ENCODE measurements around the gene GYPC.

Gene GYPC

DNA sequence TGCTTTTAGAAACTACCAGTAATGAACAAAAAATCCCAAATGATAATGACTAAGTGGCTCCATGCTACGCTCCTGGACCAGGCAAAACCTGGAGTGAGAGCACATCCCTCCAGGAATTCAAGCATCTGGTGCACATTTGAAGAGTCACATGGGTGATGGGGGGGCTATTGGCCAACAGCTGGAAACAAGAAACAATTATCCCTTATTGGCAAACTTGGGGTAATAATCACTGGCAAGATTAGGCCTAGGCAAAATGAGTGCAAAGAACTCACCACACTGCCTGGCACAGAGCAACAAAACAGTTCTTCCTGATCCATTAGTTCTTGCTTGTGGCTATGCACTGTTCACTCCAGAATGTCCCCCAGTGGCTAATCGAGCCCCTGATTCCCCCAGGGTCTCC is 66.1 kb downstream of the GYPC start:
- DNase-seq (ENCODE audit: insufficient read length, low spot score) (no peak), FAIRE-seq (no peak)

DNA sequence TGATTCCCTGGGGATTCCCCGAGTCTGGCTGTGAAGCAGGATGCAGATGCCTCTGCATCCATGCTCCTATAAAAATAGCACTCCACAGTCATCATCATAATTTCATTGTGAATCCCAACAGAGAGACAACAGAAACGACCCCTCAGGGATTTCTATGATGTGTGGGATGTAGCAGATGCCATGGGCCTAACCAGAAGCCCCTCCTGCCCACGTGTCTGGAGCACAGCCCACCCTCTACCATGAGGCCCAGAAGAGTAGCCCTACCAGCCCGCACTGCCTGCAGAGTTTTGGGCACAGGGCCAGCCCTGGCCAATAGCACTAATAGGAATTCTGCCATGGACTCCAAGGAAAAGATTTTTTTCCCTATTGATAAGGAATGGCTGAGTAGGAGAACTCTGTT is 66.6 kb downstream of the GYPC start:
- no peak for DNase-seq (ENCODE audit: insufficient read length, low spot score)
- no peak for FAIRE-seq

DNA sequence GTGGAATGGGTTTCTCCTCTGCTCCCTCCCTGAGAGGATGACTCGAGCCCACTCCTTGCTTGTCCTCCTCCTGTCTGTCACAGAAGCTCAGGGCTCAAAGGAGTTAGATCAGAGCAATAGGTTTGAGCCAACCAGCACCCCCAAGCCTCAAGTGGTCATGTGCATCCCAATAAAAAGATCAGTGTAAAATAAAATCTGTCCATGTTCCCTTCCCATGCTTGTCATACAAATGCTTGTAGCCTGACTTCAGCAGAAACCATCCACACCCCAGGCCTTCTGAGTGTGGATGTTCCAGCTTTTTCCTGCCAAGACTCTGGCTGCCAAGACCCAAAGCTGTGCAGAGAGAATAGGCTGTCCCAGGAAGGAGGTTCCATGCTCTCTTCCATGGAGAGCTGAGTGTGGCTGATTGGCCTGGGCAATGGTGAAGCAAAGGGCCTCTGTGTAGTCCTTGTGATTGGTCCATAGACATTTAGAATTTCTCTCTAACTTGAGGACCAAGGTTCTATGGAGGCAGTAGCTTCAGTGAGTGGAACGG is 67.4 kb downstream of the GYPC start:
- FAIRE-seq: no peak
- DNase-seq (ENCODE audit: insufficient read length, low spot score): no peak

DNA sequence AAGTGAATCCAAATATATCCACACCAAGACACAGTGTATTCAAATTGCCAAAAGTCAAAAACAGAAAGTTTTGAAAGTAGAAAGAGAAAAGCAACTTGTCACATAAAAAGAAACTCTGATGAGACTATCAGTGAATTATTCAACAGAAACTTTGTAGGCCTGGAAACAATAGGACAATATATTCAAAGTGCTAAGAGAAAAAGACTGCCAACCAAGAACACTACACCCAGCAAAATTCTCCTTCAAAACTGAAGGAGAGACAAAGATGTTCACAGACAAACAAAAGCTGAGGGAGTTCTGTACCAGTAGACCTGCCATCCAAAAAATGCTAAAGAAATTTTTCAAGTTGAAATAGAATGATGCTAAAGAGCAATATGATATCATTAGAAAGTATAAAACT is 69.6 kb downstream of the GYPC start:
- DNase-seq (ENCODE audit: insufficient read length, low spot score): no peak
- FAIRE-seq: no peak

DNA sequence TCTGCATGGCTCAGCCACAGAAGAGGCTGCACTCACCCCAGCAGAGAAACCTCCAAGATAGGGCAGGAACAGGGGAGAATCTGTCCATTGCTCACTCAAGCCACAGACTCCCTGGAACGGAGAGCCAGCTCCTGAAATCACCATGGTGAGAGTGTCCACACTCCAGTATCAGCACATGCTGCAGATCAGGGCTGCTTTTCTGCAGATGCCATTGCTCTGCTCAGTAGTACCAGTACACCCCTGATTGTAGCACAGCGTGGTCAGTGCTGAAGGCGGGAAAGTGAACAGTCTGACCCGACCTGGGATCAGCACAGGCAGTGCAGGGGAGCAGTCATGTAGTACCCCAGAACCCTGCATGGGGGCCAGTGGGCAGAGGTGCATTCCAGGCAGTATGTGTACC is 73.9 kb downstream of the GYPC start:
- FAIRE-seq (no peak), DNase-seq (ENCODE audit: insufficient read length, low spot score) (no peak)

DNA sequence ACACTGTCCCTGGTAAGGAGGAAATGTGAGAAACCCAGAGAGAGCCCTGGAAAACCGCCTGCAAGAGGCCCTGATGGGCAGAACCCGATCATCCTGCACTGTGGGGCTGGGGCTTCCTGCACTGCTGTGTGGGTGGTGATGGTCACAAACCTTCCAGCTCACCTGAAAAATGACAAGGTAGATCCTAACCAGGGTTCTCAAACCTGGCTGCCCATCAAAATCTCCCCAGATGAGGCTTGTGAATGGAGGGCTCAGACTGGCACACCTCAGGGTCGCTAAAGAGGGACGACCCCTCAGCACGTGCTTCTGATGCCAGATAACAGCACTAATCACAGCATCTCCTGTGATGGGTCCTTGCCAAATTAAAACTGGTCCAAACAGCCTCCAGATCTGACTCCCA is 74.7 kb downstream of the GYPC start:
- no peak for DNase-seq (ENCODE audit: insufficient read length, low spot score)
- FAIRE-seq: no peak

DNA sequence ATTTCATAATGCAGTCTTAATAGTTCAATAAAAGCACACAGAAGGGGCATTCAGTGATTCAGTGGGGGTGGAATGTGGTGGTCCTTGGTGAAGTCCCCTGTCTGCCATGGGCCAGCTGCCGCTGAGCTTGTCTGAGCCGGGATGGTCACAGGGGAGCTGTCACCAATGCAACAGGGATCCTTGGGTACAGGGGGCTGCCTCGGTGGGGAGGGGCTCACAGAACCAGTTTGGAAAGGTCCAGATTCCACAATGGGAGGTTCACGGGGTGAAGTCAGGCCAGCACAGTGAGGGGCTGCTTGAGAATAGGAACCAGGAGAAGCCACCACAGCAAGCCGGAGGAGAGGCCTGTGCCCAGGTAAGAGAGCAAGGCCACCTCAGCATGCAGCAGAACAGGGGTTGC is 75.4 kb downstream of the GYPC start:
- no peak for DNase-seq (ENCODE audit: insufficient read length, low spot score)
- no peak for FAIRE-seq

DNA sequence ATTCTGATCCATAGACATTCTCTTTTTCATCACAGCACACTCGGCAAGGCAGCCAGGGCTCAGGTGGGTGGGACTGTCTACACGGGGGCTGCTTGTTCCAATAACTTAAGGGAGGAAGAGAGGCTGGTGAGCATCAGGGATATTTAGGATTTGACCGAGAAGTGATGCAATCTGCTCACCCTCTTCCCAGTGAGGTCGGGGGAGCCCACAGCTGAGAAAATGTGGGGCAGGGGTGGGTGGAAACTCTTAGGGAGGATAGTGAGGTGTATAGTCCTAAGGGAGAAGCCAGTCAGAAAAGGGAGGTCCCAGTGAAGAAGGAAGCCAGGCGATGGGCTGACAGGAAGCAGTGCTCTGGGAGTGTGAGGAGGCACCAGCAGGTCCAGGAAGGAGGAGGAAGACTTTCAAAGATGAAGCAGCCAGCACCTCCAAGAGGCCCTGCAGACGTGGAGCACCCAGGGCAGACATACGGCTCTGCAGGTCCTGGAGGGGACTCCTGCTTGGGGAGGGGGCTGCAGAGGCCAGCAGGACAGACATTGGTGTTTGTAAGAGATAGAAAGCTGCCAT is 76.8 kb downstream of the GYPC start:
- FAIRE-seq: no peak
- no peak for DNase-seq (ENCODE audit: insufficient read length, low spot score)

DNA sequence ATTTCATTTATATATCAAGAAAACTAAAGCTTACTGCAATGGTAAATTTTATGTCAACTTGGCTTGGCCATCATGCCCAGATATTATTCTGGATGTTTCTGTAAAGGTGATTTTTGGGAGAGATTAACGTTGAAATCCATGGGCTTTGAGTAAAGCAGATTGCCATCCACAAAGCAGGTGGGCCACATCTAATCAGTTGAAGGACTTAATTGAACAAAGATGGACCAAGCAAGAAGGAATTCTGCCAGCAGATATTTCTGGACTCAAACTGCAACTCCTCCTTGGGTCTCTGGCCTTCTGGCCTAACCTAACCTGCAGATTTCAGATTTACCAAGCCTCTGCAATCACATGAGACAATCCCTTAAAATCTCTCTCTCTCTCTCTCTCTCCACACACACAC is 77.8 kb downstream of the GYPC start:
- FAIRE-seq (no peak), DNase-seq (ENCODE audit: insufficient read length, low spot score) (no peak)

DNA sequence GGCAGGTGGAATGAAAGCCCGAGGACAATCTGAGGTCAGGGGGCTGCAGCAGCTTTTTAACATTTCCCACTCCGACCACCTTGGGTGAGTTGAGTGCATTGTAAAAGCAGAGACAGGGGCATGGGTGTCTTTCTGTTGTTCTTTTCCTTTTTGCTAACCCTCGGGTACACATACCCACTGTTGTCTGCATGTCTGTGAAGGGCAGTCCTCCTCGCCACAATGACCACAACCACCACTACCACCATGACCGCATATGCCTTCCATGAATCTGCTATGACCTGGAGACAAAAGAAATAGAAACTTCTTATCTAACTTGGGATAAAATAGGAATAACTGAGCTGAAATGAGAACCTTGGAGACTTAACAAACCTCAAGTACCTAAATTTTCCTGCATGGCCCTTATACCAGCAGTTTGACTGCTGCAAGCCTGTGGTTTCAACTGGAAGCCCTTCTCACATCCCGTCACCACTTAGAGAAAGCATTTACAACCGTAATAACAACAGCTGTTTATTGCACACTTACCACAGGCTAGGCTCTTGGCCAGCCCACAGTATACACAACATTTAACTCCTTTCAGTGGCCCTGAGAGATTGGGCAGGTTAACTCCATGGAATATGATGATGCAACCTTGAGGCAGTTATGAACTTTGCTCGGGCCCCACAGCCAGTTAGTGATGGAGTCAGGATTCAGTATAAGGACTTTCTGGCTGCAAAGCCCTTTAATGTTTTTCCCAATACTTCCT is 80.3 kb downstream of the GYPC start:
- DNase-seq (ENCODE audit: insufficient read length, low spot score) (no peak), FAIRE-seq (no peak)

DNA sequence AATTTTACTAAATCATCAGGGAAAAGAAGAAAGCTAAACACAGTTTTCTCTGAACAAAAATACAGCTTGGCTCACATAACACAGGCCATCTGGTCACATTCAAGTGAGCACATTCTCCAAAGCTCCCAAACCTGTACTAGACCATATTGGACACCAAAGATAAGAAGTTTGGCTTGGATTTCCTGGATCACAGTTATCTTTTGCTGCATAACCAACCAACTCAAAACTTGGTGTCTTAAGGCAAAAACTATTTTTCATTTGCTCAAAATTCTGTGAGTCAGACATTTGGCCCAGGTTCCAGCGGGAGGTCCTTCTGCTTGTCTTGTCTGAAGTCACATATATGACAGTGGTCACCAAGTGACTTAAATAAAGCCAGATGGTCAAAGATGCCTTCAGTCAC is 83.2 kb downstream of the GYPC start:
- no peak for DNase-seq (ENCODE audit: insufficient read length, low spot score)
- FAIRE-seq: no peak

DNA sequence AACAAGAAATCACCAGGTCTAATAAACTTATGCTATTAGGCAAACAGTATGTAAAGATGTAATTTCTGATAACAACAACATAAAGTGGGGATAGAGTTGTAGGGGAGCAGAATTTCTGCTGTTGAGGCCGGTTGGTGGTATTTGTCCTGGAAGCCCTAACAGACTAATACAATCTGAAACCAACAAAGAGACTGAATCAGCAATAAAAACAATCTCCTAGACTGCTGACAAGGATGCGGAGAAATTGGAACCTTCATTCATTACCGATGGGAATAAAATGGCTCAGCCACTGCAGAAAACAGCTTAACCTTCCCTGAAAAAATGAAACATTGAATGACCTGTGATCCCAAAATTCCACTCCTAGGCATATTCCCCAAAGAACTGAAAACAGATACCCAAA is 88.7 kb downstream of the GYPC start:
- no peak for FAIRE-seq
- no peak for DNase-seq (ENCODE audit: insufficient read length, low spot score)
